ENCODE results near the gene GIMAP5.

GIMAP5 gene

DNA sequence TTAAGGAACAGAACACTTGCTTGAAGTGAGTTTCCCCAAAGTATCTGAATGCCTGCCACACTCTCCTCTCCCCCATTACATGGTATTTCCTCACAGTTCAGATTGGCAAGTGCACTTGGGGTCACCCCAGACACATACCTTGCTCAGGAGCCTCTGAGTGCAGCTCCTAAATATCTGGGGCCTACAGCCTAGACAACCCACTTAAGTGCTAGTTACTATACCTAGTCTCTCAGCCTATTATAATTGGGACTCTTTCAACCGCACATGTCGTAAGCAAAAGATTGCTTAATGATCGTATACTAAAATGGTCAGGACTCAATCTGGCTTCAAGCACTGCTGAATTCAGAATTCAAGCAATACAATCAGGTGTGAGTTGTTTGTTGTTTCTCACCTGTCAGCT is 43.1 kb downstream of the GIMAP5 start:
- no peak overlapping the region for H2AFZ ChIP-seq (ENCODE audit: low read depth, low read length)
- H3K4me3 ChIP-seq (ENCODE audit: low read depth in 1 of 2, low read length in 2 of 2) = no peak overlapping the region
- H3K27ac ChIP-seq (ENCODE audit: low read length) = no peak overlapping the region
- no peaks in the 10 kb centered on the region for H3K36me3 ChIP-seq (ENCODE audit: insufficient read depth, low read length)
- no peak for DNase-seq
- ATAC-seq (ENCODE audit: insufficient read depth, low read depth) = no peak
- no peaks in the 10 kb centered on the region for H3K4me1 ChIP-seq (ENCODE audit: insufficient read depth, low read length)
- no peak overlapping the region for H3K9ac ChIP-seq (ENCODE audit: low read depth, low read length)
- no peaks in the 10 kb centered on the region for H3K79me2 ChIP-seq (ENCODE audit: insufficient read depth, low read length)
- H3K4me2 ChIP-seq (ENCODE audit: insufficient read depth, low read length) = no peak overlapping the region
- H3K9me3 ChIP-seq (ENCODE audit: insufficient read depth, low read length, severe bottlenecking) = no peaks in the 10 kb centered on the region
- TF ChIP-seq, protein P1, sequence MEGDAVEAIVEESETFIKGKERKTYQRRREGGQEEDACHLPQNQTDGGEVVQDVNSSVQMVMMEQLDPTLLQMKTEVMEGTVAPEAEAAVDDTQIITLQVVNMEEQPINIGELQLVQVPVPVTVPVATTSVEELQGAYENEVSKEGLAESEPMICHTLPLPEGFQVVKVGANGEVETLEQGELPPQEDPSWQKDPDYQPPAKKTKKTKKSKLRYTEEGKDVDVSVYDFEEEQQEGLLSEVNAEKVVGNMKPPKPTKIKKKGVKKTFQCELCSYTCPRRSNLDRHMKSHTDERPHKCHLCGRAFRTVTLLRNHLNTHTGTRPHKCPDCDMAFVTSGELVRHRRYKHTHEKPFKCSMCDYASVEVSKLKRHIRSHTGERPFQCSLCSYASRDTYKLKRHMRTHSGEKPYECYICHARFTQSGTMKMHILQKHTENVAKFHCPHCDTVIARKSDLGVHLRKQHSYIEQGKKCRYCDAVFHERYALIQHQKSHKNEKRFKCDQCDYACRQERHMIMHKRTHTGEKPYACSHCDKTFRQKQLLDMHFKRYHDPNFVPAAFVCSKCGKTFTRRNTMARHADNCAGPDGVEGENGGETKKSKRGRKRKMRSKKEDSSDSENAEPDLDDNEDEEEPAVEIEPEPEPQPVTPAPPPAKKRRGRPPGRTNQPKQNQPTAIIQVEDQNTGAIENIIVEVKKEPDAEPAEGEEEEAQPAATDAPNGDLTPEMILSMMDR (IDR thresholded peaks at IDR 0.05; ENCODE audit: borderline replicate concordance, extremely low read depth, low read length, poor library complexity, severe bottlenecking) = no peak
- TF ChIP-seq EZH2 (IDR thresholded peaks at IDR 0.05; ENCODE audit: borderline replicate concordance, low read depth, low read length, severe bottlenecking) = no peak
- H4K20me1 ChIP-seq (ENCODE audit: insufficient read depth, low read length) = no peaks in the 10 kb centered on the region
- H3K27me3 ChIP-seq (ENCODE audit: insufficient read depth, low read length, poor library complexity) = peaks cover 14% of the 10 kb centered on the region

DNA sequence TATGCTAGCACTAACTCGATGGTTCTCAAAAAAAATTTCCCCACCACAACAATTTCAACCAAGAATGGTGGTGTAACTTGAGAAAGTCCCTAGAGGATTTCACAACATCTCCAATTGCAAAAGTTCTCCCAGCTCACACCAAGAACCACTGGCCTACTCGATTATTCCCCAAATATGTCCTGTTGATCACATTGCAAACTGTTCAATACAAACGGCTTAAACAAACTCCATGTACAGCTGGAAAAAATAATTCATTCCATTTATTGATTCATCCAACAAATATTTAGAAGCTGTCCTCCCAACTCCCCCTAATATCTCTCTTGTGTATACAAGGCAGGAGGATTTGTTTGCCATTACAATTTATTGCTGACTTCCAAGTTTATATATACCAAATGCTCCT is 43.9 kb downstream of the GIMAP5 start:
- Histone ChIP-seq H2AFZ (ENCODE audit: low read depth, low read length) (no peak overlapping the region), H4K20me1 (ENCODE audit: insufficient read depth, low read length) (no peaks in the 10 kb centered on the region), H3K79me2 (ENCODE audit: insufficient read depth, low read length) (no peaks in the 10 kb centered on the region), H3K9me3 (ENCODE audit: insufficient read depth, low read length, severe bottlenecking) (no peaks in the 10 kb centered on the region), H3K27ac (ENCODE audit: low read length) (no peak overlapping the region), H3K36me3 (ENCODE audit: insufficient read depth, low read length) (no peaks in the 10 kb centered on the region), H3K27me3 (ENCODE audit: insufficient read depth, low read length, poor library complexity) (peaks cover 20% of the 10 kb centered on the region), H3K4me1 (ENCODE audit: insufficient read depth, low read length) (no peaks in the 10 kb centered on the region), H3K9ac (ENCODE audit: low read depth, low read length) (no peak overlapping the region), H3K4me2 (ENCODE audit: insufficient read depth, low read length) (no peak overlapping the region), H3K4me3 (ENCODE audit: low read depth in 1 of 2, low read length in 2 of 2) (no peak overlapping the region)
- no peak for ATAC-seq (ENCODE audit: insufficient read depth, low read depth)
- no peak for DNase-seq
- TF ChIP-seq, protein P1 (IDR thresholded peaks at IDR 0.05; ENCODE audit: borderline replicate concordance, extremely low read depth, low read length, poor library complexity, severe bottlenecking) = no peak
- TF ChIP-seq EZH2 (IDR thresholded peaks at IDR 0.05; ENCODE audit: borderline replicate concordance, low read depth, low read length, severe bottlenecking) = no peak

DNA sequence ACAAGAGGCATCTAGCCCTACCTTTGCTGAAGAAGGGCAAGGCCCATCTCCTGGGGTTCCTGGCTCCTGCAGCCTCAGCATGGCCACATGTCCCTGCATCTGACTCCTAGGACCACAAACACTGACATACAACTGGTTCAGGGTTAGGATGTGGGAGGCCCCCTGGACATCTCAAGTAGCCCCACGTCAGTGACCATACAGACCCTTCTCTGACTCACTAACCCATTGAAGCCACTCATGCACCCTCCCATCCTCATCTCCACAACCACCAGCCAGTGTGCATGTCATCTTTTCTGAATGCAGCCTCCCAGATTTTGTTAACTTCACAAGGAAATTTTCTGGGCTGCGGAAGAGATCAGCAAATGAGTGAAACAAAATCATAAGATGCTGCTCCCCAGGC is 44.7 kb downstream of the GIMAP5 start:
- H4K20me1 ChIP-seq (ENCODE audit: insufficient read depth, low read length) = no peaks in the 10 kb centered on the region
- H2AFZ ChIP-seq (ENCODE audit: low read depth, low read length) = no peak overlapping the region
- no peak for DNase-seq
- H3K4me1 ChIP-seq (ENCODE audit: insufficient read depth, low read length) = no peaks in the 10 kb centered on the region
- H3K4me2 ChIP-seq (ENCODE audit: insufficient read depth, low read length) = no peak overlapping the region
- no peaks in the 10 kb centered on the region for H3K9me3 ChIP-seq (ENCODE audit: insufficient read depth, low read length, severe bottlenecking)
- no peaks in the 10 kb centered on the region for H3K36me3 ChIP-seq (ENCODE audit: insufficient read depth, low read length)
- no peak for ATAC-seq (ENCODE audit: insufficient read depth, low read depth)
- H3K9ac ChIP-seq (ENCODE audit: low read depth, low read length) = no peak overlapping the region
- peaks cover 20% of the 10 kb centered on the region for H3K27me3 ChIP-seq (ENCODE audit: insufficient read depth, low read length, poor library complexity)
- no peak for TF ChIP-seq EZH2 (IDR thresholded peaks at IDR 0.05; ENCODE audit: borderline replicate concordance, low read depth, low read length, severe bottlenecking)
- TF ChIP-seq, protein P1 (IDR thresholded peaks at IDR 0.05; ENCODE audit: borderline replicate concordance, extremely low read depth, low read length, poor library complexity, severe bottlenecking) = no peak
- no peak overlapping the region for H3K27ac ChIP-seq (ENCODE audit: low read length)
- no peaks in the 10 kb centered on the region for H3K79me2 ChIP-seq (ENCODE audit: insufficient read depth, low read length)
- H3K4me3 ChIP-seq (ENCODE audit: low read depth in 1 of 2, low read length in 2 of 2) = no peak overlapping the region

Data from DND-41 (cell line).